ENCODE results near the gene HSPG2.

DNA sequence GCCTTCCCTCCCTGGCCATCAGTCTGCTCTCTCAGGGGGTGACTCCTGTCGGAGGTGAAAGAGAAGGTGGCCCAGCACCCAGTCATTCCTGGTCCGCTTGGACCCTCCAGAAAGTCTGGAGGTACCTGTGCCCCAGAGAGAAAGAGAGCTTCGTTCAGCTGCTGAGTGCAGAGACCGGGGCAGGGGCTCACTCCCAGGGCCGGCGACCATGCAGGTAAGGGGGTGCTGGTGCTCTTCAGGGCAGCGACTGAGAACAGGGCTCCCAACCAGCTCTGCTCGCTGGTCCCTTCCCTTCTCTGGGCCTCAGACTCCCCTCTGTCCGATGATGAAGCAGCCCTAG is 30.1 kb downstream of the HSPG2 start:
- TF ChIP-seq, protein P1, sequence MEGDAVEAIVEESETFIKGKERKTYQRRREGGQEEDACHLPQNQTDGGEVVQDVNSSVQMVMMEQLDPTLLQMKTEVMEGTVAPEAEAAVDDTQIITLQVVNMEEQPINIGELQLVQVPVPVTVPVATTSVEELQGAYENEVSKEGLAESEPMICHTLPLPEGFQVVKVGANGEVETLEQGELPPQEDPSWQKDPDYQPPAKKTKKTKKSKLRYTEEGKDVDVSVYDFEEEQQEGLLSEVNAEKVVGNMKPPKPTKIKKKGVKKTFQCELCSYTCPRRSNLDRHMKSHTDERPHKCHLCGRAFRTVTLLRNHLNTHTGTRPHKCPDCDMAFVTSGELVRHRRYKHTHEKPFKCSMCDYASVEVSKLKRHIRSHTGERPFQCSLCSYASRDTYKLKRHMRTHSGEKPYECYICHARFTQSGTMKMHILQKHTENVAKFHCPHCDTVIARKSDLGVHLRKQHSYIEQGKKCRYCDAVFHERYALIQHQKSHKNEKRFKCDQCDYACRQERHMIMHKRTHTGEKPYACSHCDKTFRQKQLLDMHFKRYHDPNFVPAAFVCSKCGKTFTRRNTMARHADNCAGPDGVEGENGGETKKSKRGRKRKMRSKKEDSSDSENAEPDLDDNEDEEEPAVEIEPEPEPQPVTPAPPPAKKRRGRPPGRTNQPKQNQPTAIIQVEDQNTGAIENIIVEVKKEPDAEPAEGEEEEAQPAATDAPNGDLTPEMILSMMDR (IDR thresholded peaks at IDR 0.05; ENCODE audit: insufficient read depth, low read length, poor library complexity, severe bottlenecking): no peak
- no peak for TF ChIP-seq EZH2phosphoT487 (conservative IDR thresholded peaks at IDR 0.05; ENCODE audit: low read length)

Data from SU-DHL-6 (cell line).